Liver (tissue), 3 donors: ENCODE measurements around the gene CD81.

Source experiments
- ATF3 ChIP-seq: IDR thresholded peaks from 2 replicates; pipeline ENCODE4 v1.6.1; 2016; ENCODE audit warnings: antibody characterized with exemption
- CTCF ChIP-seq: fragments of 150-350 bp; IDR thresholded peaks from 2 replicates; pipeline ENCODE4 v1.5.1; 2017; ENCODE audit warnings: improper control_type of control experiment, low read depth, low read length; ENCODE audit not compliant: missing input control
- FOXA1 ChIP-seq: IDR thresholded peaks from 2 replicates; pipeline ENCODE4 v1.6.1; 2016; ENCODE audit warnings: antibody characterized with exemption
- MAX ChIP-seq: IDR thresholded peaks from 2 replicates; pipeline ENCODE4 v1.6.1; 2016; ENCODE audit warnings: antibody characterized with exemption
- RAD21 ChIP-seq, 2 donors: IDR thresholded peaks; 2 replicates each; pipeline ENCODE4 v1.6.1; 2016; ENCODE audit warnings: antibody characterized with exemption in 2 of 2, mild to moderate bottlenecking in 2 of 2
- REST ChIP-seq: IDR thresholded peaks from 2 replicates; pipeline ENCODE4 v1.6.1; 2016; ENCODE audit warnings: antibody characterized with exemption, mild to moderate bottlenecking
- donor health status: healthy.
- donor health status: healthy.

- TF ChIP-seq CTCF (no peak), MAX (no peak), RAD21 (IDR thresholded peaks at IDR 0.05) (no peak), ATF3 (no peak), REST (no peak), FOXA1 (no peak)
Observed at GRCh38 chr11:2366276-2366675, 10.8 kb upstream of the CD81 start.
